GM15510 (cell line): ENCODE data around the gene IGF2R.

ENCODE experiments used
- POLR2A ChIP-seq: IDR thresholded peaks from 3 replicates; pipeline ENCODE4 v1.6.1; 2011; ENCODE audit warnings: borderline replicate concordance; ENCODE audit not compliant: insufficient read length; ENCODE audit errors: extremely low read depth

Gene IGF2R

DNA sequence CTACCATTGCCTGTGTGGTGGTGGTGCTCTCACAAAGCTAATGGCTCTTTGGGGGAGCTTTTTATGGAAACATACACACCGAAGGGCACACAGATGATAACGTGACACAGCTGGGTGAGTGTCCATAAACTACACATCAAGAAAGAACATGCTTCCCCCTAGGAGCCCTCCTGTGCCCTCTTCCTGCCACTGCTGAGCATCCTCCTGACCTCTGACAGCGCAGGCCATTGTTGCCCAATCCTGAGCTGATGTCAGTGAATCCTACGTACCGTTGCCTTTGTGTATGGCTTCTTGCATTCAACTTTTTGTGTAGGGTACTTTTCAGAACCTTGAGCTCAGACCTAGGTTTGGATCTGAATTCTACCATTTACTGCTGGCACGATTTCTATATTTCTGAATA, 86.9 kb downstream of the IGF2R start:
- TF ChIP-seq POLR2A = no peak

- no peak for TF ChIP-seq POLR2A
These were observed 88.2 kb downstream of the IGF2R start for GRCh38 chr6:160057080-160057479.

DNA sequence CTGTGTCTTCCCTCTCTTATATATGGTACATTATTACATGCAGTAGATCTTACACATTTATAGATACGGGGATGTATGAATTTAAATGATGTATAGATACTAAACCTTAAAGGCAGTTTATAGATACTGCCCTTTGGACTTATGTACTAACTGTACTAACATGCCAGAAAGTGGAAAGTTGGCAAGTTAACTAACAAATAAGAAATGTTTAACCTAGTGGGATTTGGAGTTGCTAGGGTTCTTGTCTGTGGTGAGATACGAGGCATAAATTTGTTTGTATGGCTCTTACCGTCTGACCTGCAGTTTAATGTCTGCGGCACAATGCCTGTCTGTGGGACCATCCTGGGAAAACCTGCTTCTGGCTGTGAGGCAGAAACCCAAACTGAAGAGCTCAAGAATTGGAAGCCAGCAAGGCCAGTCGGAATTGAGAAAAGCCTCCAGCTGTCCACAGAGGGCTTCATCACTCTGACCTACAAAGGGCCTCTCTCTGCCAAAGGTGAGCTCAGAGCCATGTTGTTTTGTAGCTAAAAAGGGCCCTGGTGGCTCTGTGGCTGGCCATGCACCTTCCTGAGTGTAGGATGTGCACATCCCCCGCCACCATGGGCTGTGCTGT, 89.8 kb downstream of the IGF2R start:
- TF ChIP-seq POLR2A = no peak

GRCh38 chr6:160060221-160060620, 91.3 kb downstream of the IGF2R start:
- TF ChIP-seq POLR2A = no peak

- no peak for TF ChIP-seq POLR2A
These were observed 92.1 kb downstream of the IGF2R start for GRCh38 chr6:160060920-160061447.

DNA sequence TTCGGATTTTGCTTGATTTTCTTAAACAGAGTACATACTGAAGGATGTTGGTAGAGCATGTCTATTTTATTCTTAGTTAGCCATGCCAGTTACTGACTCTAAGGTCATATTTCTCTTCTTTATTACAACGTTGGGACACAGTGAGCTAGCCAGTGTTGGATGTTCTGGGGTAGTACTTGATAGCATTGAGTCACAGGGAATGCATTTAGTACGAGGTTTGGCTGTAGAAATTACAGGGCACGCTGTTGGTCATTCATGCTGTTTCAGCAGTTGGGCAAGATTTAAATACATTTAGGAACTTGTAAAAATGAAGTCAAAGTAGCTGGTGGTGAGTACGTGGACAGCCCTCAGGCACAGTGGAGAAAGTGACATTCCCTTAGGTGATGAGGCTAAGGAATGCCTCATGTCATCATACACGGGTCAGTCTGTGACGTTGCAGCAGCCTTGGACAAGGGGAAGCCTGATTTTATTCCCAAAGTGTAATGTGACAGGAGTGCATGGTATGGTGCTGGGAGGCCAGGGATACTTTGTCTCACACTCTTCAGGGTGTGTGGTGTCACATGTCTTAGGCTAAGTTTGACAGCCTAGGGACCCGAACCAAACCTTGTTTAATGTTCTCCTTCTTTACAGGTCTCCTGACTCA, 95.0 kb downstream of the IGF2R start:
- no peak for TF ChIP-seq POLR2A

DNA sequence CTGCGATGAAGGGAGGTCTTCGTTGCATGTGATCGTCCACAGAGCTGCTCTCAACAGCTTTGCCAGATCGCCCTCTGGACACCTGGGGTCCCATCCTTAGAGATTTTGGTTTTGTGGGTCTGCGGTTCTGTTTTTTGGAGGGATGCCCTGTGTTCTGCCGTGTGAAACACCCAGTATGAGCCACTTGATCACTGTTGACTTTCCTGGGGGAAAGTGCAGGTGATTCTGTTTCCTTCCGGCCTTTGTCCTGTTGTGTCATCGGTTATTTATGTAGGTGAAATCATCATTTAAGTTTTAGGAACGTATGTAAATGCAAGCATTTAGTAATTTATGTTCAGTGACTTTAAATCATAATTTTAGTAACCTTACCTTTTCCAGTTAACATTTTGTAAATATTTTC, 96.3 kb downstream of the IGF2R start:
- no peak for TF ChIP-seq POLR2A

- TF ChIP-seq POLR2A = no peak
These were observed 98.7 kb downstream of the IGF2R start for GRCh38 chr6:160067564-160067963.

- no peak for TF ChIP-seq POLR2A
These were observed 99.5 kb downstream of the IGF2R start for GRCh38 chr6:160068346-160068745.

GRCh38 chr6:160069050-160069454, 100.2 kb downstream of the IGF2R start:
- TF ChIP-seq POLR2A = no peak

DNA sequence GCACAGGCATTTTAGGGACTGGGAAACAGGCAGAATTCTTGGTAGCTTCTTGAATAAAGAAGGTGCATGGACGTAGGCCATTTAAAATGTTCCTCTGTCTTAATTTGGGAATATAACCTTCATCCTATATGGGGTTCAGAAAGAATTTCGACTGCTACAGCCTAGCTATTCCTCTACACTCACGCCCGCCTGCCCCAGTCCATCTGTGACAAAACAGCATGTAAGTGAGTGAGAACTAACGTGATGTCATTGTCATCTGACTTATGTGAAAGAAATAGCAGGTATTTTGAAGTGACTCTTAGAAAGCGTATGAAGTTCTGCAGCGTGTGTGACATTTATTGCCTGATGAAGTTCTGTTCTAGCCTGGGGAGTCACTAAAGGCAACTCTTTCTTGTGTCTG, 100.6 kb downstream of the IGF2R start:
- TF ChIP-seq POLR2A = no peak

- TF ChIP-seq POLR2A = no peak
These were observed 101.5 kb downstream of the IGF2R start for GRCh38 chr6:160070427-160070826.

GRCh38 chr6:160070831-160071230, 101.9 kb downstream of the IGF2R start:
- no peak for TF ChIP-seq POLR2A

DNA sequence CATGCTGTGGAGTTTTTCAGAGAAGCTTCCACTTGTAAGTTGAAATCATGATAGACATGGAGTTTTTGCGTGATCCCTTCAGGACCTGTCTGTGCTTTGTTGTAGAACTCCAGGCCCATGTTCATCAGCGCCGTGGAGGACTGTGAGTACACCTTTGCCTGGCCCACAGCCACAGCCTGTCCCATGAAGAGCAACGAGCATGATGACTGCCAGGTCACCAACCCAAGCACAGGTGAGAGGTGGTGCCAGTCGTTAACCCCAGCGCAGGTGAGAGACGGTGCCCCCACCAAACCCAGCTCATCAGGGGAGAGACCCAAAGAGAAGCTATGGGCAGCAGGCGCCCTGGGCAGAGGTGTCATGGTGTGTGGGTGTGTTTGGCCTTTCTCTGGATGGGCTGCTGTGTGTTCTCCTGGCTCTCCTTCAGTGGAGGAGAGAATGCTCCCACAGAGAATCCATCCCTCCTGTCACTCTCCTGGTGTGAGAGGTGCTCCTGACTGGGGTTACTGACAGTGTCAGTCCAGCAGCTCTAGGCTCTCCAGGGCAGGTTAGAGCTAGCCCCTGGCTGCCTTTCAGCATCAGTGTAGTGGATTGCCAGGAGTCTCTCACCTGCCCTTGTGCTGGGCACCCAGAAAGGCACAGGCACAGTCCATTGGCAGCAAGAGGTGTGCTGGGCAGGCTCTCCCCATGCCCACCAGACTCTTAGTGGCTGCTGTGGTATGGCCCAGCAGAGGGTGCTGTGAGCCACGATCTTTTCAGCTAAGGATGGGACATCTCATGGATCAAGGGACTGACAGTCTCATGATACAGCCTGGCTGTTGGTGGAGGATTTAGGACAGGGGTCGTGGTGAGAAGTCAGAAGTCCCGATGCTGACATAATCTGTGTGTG, 103.2 kb downstream of the IGF2R start:
- TF ChIP-seq POLR2A = no peak

GRCh38 chr6:160073272-160073671, 104.4 kb downstream of the IGF2R start:
- TF ChIP-seq POLR2A = no peak
